Measurements from ENCODE around the gene SAFB. TPM values are rescaled to one million over a fixed set of nuclear protein-coding genes. Genes with fewer than 3 reads are reported as not detected.
A peak's percentile ranks its signal among the peaks of the same experiment; 100 is the strongest.

Gene SAFB
- total and polyA plus RNA-seq, 2 of the 13 experiments (the other 11 are each of a cell fraction or from before 2014, with no cell fraction given) = 21.0 to 28.4 TPM

GRCh38 chr19:5594521-5594950 is 28.3 kb upstream of the SAFB start (continued):
- TF ChIP-seq MAF1 (CRISPR knock-in tag; IDR thresholded peaks at IDR 0.05; ENCODE audit: borderline replicate concordance) = no peak
- TF ChIP-seq NKX3-1 (CRISPR knock-in tag; IDR thresholded peaks at IDR 0.05) = no peak
- TF ChIP-seq, protein P1, sequence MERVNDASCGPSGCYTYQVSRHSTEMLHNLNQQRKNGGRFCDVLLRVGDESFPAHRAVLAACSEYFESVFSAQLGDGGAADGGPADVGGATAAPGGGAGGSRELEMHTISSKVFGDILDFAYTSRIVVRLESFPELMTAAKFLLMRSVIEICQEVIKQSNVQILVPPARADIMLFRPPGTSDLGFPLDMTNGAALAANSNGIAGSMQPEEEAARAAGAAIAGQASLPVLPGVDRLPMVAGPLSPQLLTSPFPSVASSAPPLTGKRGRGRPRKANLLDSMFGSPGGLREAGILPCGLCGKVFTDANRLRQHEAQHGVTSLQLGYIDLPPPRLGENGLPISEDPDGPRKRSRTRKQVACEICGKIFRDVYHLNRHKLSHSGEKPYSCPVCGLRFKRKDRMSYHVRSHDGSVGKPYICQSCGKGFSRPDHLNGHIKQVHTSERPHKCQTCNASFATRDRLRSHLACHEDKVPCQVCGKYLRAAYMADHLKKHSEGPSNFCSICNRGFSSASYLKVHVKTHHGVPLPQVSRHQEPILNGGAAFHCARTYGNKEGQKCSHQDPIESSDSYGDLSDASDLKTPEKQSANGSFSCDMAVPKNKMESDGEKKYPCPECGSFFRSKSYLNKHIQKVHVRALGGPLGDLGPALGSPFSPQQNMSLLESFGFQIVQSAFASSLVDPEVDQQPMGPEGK (CRISPR knock-in tag; IDR thresholded peaks at IDR 0.05) = peak; percentile 63; the same call in 1 of the 2 replicates
- no peak for TF ChIP-seq NAIF1 (CRISPR knock-in tag; IDR thresholded peaks at IDR 0.05; ENCODE audit: borderline replicate concordance)
- peak; percentile 89; the same call in 1 of the 2 replicates for TF ChIP-seq HDAC2 (CRISPR knock-in tag; IDR thresholded peaks at IDR 0.05)
- no peak for TF ChIP-seq SMARCC2 (IDR thresholded peaks at IDR 0.05)
- no peak for TF ChIP-seq PRPF4 (IDR thresholded peaks at IDR 0.05; ENCODE audit: low read depth, low read length, poor library complexity, severe bottlenecking)
- TF ChIP-seq ZNF577 (CRISPR knock-in tag; IDR thresholded peaks at IDR 0.05; ENCODE audit: borderline replicate concordance, low read depth) = no peak
- TF ChIP-seq HMG20B (CRISPR knock-in tag; conservative IDR thresholded peaks at IDR 0.05) = no peak
- no peak for TF ChIP-seq NONO (IDR thresholded peaks at IDR 0.05)
- no peak for TF ChIP-seq NONO (CRISPR knock-in tag; conservative IDR thresholded peaks at IDR 0.05)
- TF ChIP-seq TBX3 (IDR thresholded peaks at IDR 0.05; ENCODE audit: borderline replicate concordance) = no peak
- no peak for TF ChIP-seq MTF1 (CRISPR knock-in tag; IDR thresholded peaks at IDR 0.05)
- peak; percentile 62; the same call in 1 of the 2 replicates for TF ChIP-seq REPIN1 (CRISPR knock-in tag; IDR thresholded peaks at IDR 0.05; ENCODE audit: borderline replicate concordance, low read depth)
- no peak for TF ChIP-seq SIN3A (IDR thresholded peaks at IDR 0.05; ENCODE audit: borderline replicate concordance, low read depth, low read length)
- no peak for TF ChIP-seq TAF15 (IDR thresholded peaks at IDR 0.05; ENCODE audit: low read depth, low read length, poor library complexity, severe bottlenecking)
- peak; percentile 72; the same call in 1 of the 2 replicates for TF ChIP-seq ZKSCAN8 (CRISPR knock-in tag; IDR thresholded peaks at IDR 0.05; ENCODE audit: borderline replicate concordance)
- no peak for TF ChIP-seq RORA (CRISPR knock-in tag; IDR thresholded peaks at IDR 0.05)
- TF ChIP-seq, protein P2, sequence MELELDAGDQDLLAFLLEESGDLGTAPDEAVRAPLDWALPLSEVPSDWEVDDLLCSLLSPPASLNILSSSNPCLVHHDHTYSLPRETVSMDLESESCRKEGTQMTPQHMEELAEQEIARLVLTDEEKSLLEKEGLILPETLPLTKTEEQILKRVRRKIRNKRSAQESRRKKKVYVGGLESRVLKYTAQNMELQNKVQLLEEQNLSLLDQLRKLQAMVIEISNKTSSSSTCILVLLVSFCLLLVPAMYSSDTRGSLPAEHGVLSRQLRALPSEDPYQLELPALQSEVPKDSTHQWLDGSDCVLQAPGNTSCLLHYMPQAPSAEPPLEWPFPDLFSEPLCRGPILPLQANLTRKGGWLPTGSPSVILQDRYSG (CRISPR knock-in tag; IDR thresholded peaks at IDR 0.05) = no peak
- TF ChIP-seq KMT2B (CRISPR knock-in tag; IDR thresholded peaks at IDR 0.05) = no peak
- no peak for TF ChIP-seq ZBTB42 (CRISPR knock-in tag; IDR thresholded peaks at IDR 0.05)
- no peak for TF ChIP-seq ATF7 (IDR thresholded peaks at IDR 0.05)
- no peak for TF ChIP-seq ATF7 (CRISPR knock-in tag; IDR thresholded peaks at IDR 0.05)
- TF ChIP-seq EZH2 (conservative IDR thresholded peaks at IDR 0.05; ENCODE audit: low read depth, low read length) = no peak
- TF ChIP-seq SUZ12 (IDR thresholded peaks at IDR 0.05; ENCODE audit: low read depth, low read length) = no peak
- TF ChIP-seq CBX2 (IDR thresholded peaks at IDR 0.05; ENCODE audit: low read depth, low read length) = no peak
- no peak for TF ChIP-seq CBX2 (CRISPR knock-in tag; IDR thresholded peaks at IDR 0.05; ENCODE audit: low read depth)
- TF ChIP-seq, protein P3, sequence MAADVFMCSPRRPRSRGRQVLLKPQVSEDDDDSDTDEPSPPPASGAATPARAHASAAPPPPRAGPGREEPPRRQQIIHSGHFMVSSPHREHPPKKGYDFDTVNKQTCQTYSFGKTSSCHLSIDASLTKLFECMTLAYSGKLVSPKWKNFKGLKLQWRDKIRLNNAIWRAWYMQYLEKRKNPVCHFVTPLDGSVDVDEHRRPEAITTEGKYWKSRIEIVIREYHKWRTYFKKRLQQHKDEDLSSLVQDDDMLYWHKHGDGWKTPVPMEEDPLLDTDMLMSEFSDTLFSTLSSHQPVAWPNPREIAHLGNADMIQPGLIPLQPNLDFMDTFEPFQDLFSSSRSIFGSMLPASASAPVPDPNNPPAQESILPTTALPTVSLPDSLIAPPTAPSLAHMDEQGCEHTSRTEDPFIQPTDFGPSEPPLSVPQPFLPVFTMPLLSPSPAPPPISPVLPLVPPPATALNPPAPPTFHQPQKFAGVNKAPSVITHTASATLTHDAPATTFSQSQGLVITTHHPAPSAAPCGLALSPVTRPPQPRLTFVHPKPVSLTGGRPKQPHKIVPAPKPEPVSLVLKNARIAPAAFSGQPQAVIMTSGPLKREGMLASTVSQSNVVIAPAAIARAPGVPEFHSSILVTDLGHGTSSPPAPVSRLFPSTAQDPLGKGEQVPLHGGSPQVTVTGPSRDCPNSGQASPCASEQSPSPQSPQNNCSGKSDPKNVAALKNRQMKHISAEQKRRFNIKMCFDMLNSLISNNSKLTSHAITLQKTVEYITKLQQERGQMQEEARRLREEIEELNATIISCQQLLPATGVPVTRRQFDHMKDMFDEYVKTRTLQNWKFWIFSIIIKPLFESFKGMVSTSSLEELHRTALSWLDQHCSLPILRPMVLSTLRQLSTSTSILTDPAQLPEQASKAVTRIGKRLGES (CRISPR knock-in tag; IDR thresholded peaks at IDR 0.05; ENCODE audit: borderline replicate concordance) = no peak
- no peak for TF ChIP-seq ZNF616 (CRISPR knock-in tag; IDR thresholded peaks at IDR 0.05; ENCODE audit: low read depth)
